NCI-H510A (cell line): Measurements from ENCODE around the gene CHAD.

Experiments
- DNase-seq: peaks from one replicate; lab custom pipeline; 2025; lab: John Stamatoyannopoulos, UW

The CHAD gene, protein sequence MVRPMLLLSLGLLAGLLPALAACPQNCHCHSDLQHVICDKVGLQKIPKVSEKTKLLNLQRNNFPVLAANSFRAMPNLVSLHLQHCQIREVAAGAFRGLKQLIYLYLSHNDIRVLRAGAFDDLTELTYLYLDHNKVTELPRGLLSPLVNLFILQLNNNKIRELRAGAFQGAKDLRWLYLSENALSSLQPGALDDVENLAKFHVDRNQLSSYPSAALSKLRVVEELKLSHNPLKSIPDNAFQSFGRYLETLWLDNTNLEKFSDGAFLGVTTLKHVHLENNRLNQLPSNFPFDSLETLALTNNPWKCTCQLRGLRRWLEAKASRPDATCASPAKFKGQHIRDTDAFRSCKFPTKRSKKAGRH

DNA sequence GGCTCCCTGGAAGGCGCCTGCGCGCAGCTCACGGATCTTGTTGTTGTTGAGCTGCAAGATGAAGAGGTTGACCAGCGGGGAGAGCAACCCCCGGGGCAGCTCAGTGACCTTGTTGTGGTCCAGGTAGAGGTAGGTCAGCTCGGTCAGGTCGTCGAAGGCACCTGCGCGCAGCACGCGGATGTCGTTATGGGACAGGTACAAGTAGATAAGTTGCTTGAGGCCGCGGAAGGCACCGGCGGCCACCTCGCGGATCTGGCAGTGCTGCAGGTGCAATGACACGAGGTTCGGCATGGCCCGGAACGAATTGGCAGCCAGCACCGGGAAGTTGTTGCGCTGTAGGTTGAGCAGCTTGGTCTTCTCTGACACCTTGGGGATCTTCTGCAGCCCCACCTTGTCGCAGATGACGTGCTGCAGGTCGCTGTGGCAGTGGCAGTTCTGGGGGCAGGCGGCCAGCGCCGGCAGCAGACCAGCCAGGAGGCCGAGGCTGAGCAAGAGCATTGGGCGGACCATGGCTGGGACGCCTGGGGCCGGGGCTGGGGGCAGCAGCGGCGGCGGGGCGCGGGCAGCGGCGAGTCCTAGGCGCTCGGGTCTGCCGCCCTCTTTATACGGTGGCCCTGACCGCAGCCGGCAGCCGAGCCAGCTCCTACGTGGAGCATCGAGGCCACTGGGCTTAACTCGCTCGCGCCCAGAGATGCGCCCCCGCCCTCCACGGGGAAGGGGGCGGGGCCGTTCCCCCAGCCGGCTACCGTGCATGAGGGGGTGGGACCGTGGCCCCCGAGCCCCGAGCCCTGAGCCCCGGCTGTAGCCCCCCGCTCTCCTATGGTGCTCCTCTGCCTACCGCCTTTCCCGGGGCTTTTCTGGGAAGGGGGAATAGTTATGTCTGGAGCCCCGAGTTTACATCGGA lies at the start of gene CHAD:
CHAD (minus strand) TSS at position 577 of the 904 bp plus-strand sequence; CDS start at position 510, 67 bp downstream.
- no peak for DNase-seq

GRCh38 chr17:50517504-50518383 lies 49.1 kb upstream of the CHAD start:
- no peak for DNase-seq

- DNase-seq: no peak
Measured at GRCh38 chr17:50517011-50517410, 48.3 kb upstream of the CHAD start.

DNA sequence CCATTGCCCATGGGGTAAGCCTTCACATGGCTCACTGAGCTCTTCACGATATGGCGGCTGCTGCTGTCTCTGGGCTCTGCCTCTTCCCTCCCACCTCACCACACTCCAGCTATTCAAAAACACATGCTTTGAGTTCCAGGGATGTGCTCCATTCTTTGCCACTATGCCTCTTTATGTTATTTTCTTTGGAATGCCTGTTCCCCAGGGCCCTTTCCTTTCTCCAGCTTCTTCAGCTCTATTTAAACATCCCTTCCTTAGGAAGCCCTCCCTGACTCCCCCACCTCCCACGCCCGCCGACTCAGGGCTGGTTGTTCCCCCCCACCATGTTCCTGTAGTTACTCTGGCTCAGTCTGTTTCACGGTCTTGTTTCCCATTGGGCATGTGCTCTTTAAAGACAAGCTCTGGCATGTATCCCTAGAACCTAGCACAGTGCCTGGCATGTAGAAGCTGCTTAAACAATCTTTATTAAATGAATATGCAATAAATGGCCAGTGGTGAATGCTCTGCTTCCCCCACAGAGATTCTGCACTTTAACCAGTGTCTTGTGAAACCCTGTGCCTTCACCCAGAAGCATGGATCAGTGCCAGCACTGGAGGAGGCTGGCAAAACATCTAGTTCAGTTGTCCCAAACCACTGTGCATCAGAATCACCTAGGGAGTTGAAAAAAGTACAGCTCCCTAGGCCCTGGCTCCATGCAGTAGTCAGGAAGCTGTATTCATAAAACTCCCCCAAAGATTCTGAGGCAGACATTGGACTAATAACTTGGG lies 46.4 kb upstream of the CHAD start:
- no peak for DNase-seq

GRCh38 chr17:50514388-50514787 lies 45.7 kb upstream of the CHAD start:
- DNase-seq: no peak

GRCh38 chr17:50513495-50513894 lies 44.8 kb upstream of the CHAD start:
- no peak for DNase-seq

DNA sequence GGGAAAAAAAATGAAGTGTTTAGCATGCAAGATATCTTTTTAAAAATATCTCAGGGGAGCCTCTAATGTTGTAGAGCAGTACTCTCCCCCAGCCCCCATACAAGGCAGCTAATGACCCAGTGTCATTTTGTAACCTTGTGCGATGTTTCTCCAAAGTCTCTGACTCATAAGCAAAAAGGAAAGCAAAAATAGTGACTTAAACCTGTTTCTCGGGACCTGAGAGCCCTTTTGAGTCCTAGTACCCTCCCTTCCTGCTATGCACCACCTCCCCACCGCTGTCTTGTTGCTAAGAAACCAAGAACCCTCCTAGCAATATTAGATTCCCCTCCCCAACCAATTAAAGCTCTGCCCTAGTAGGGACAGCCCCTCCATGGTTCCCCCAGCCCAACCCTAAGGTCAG lies 42.4 kb upstream of the CHAD start:
- no peak for DNase-seq

GRCh38 chr17:50508573-50509460 lies 40.1 kb upstream of the CHAD start:
- DNase-seq: no peak

DNA sequence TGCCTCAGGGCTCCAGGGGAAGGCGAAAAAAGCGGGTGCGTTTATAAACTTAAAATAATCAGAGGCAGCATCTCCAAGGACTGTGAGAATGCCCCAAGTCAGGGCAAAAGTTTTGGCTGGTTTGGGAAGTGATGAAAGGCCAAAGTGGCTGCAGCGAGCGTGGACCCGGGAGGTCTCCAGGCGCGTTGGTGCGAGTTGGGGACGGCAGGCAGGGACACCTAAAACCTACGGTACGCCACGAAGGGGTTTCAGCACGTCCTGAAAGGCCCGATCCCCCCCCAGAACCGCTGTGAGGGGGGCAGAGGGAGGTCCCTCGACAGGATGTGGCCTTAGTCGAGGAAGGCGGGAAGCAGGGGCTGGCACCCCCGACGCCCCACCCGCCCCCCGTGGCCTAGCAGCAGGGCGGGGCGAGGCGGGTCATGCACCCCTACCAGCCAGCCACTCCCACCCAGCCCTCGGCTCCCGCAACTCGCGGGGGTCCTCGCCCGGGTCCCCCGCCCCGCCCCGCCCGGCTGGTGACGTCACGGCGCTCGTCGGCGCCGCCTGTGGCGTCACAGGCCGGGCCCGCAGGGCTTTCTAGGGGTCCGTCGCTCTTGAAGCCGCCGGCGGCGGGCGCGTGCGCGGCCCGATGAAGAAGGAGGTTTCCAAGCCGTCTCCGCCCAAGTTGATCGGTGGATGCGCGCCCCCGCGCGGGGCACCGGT lies 39.3 kb upstream of the CHAD start, which contains the start of gene MYCBPAP:
MYCBPAP (plus strand) TSS at position 569 of the 702 bp plus-strand sequence. CDS start 236 bp downstream, outside the sequence.
- peak; percentile 66 for DNase-seq

DNA sequence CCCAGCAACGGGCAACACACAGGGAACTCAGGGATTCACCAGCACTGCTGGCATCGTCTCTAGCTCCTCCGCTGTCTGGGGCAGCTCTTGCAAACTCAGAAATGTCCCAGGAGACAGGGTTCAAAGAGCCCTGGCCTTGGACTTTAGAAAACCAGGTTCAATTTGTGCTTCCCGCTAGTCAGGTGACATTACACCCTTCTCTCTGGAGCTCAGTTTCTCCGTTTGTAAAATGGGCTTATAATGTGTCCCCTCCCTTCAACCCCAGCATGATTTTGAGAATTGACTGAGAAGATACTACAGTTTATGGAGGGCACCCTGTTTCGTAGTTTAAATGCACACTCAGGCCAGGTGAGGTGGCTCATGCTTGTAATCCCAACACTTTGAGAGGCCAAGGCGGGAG lies 37.6 kb upstream of the CHAD start:
- DNase-seq: no peak

DNA sequence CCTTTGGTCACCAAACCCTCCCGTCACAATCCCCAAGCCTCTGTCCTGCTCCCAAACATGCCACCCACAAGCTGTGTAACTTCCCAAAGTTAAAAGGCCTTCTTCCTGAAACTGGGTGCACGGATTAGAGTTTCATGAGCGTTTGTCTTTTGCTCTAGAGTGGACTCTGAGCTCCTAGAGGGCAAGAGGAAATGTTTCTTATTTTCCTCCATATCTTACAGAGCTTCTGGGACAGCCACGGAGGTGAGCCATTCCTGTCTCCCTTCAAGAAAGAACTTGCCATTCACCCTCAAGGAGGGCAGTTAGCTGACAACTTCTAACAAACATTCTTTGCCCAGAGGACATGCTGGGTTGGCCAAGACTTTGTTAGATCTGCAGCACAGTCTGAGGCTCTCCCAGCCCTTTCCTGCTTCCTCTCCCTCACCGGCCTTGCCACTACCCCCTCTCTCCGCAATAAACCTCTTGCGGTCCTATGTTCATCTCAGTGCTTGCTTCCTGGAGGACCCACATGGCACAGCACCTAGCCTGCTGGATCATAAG lies 37.0 kb upstream of the CHAD start:
- no peak for DNase-seq

DNA sequence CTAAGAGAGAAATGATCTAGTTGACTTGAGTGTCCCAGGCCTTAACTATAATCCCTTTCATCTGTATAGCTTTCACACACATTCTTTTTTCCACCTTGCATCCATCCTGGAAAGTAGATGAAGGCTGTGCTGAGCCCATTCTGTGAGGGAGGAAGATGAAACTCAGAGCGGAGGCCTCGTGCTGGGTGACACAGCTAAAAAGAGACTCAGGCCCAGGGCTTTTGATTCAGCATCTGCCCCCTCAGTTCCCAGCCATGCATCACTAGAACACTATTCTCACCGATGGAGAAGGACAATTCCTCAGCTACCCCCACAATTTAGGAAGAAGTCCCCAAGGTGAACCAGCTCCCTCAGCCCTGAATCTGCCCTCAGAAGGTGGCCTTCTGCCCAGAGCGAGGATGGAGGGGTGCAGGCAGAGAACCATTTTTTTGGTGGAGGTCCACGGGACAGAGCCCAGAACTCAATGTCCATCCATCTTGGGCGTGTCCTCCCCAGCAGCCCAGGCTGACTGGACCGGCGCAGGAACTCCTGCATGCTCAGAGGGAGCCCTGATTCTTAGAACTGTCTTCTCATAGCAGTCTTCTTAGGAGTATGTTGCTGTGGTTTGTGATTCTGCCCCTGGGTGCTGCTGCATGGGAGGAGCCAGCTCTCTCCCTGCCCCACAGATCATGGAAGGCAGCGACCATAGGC lies 33.8 kb upstream of the CHAD start:
- no peak for DNase-seq

DNA sequence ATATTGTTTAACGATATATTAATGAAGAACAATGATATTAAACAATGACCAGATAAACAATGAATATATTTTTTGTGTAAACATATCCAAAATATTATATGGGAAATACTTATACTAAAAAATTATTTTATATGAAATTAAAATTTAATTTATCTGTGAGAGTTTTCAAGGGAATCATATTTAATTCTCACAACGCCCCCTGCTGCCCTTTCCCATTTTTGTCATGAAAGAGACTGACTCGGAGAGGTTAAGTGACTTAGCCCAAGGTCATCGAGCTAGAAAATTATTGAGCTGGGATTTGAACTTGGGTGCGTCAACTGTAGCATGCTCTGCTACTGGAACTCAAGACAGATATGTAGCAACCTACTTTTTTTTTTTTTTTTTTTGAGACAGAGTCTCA lies 32.4 kb upstream of the CHAD start:
- no peak for DNase-seq

- no peak for DNase-seq
Measured at GRCh38 chr17:50499721-50500120, 31.0 kb upstream of the CHAD start.

DNA sequence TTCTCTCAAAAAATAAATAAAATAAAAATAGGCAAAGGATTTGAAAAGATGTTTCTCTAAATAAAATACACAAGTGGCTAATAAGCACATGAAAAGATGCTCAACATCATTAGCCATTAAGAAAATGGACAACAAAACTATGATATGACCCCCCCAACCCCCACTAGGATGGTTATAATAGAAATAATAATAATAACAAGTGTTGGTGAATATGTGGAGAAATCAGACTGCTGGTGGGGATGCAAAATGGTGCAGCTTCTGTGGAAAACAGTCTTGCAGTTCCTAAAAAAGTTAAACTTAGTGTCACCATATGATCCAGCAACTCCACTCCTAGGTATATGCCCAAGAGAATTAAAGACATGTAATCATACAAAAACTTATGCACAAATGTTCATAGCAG lies 30.6 kb upstream of the CHAD start:
- DNase-seq: no peak

GRCh38 chr17:50498021-50498874 lies 29.6 kb upstream of the CHAD start:
- DNase-seq: no peak

- no peak for DNase-seq
Measured at GRCh38 chr17:50495918-50496317, 27.2 kb upstream of the CHAD start.
